ENCODE measurements around the gene PKNOX2.
A peak's percentile ranks its signal among the peaks of the same experiment; 100 is the strongest.

PKNOX2 gene

GRCh38 chr11:125263268-125263790 lies 98.8 kb downstream of the PKNOX2 start:
- no peak overlapping the region for H3K4me3 ChIP-seq (ENCODE audit: low read depth, low read length)
- DNase-seq (ENCODE audit: low read depth), result peak; percentile 100
- no peak for TF ChIP-seq CTCF (conservative IDR thresholded peaks at IDR 0.05; ENCODE audit: low read depth, low read length)

GRCh38 chr11:125264100-125265022 lies 99.8 kb downstream of the PKNOX2 start:
- no peak for TF ChIP-seq CTCF (conservative IDR thresholded peaks at IDR 0.05; ENCODE audit: low read depth, low read length)
- H3K4me3 ChIP-seq (ENCODE audit: low read depth, low read length), result no peak overlapping the region
- no peak for DNase-seq (ENCODE audit: low read depth)

GRCh38 chr11:125267548-125267947 lies 103.0 kb downstream of the PKNOX2 start:
- TF ChIP-seq CTCF (conservative IDR thresholded peaks at IDR 0.05; ENCODE audit: low read depth, low read length), result no peak
- H3K4me3 ChIP-seq (ENCODE audit: low read depth, low read length), result no peak overlapping the region
- no peak for DNase-seq (ENCODE audit: low read depth)

GRCh38 chr11:125268611-125269010 lies 104.1 kb downstream of the PKNOX2 start:
- H3K4me3 ChIP-seq (ENCODE audit: low read depth, low read length), result no peak overlapping the region
- no peak for TF ChIP-seq CTCF (conservative IDR thresholded peaks at IDR 0.05; ENCODE audit: low read depth, low read length)
- DNase-seq (ENCODE audit: low read depth), result no peak

GRCh38 chr11:125270106-125270505 lies 105.6 kb downstream of the PKNOX2 start:
- H3K4me3 ChIP-seq (ENCODE audit: low read depth, low read length), result no peak overlapping the region
- no peak for TF ChIP-seq CTCF (conservative IDR thresholded peaks at IDR 0.05; ENCODE audit: low read depth, low read length)
- DNase-seq (ENCODE audit: low read depth), result no peak

GRCh38 chr11:125270711-125271110 lies 106.2 kb downstream of the PKNOX2 start:
- DNase-seq (ENCODE audit: low read depth), result peak; percentile 25
- no peak overlapping the region for H3K4me3 ChIP-seq (ENCODE audit: low read depth, low read length)
- TF ChIP-seq CTCF (conservative IDR thresholded peaks at IDR 0.05; ENCODE audit: low read depth, low read length), result no peak
